CD4-positive, CD25-positive, alpha-beta regulatory T cell (primary cell): ENCODE measurements around the gene KIF1B. TPM values are rescaled to one million over a fixed set of nuclear protein-coding genes. Genes with fewer than 3 reads are reported as not detected.

ENCODE experiments used
- ATAC-seq, 2 donors: fragments of 150-1000 bp; cut with Tn5 transposase; one replicate each; pipeline ENCODE4 v1.10.0; 2021; ENCODE audit warnings: low read depth in 2 of 2, moderate number of reproducible peaks in 2 of 2, moderate library complexity in 1 of 2
- DNase-seq, 3 donors: peaks; one replicate each; pipeline versions ENCODE4 v3.0.0 to v3.0.0-alpha.2; 2012 to 2022; ENCODE audit warnings: mixed read lengths in 1 of 3
- H3K27ac ChIP-seq: one replicate; pipeline ENCODE4 v1.7.0; 2013; ENCODE audit warnings: mild to moderate bottlenecking, low read length; ENCODE audit not compliant: insufficient read depth, poor library complexity, severe bottlenecking
- H3K27me3 ChIP-seq: one replicate; pipeline ENCODE4 v1.7.0; 2013; ENCODE audit warnings: low read length; ENCODE audit not compliant: control insufficient read depth, insufficient read depth
- H3K36me3 ChIP-seq: one replicate; pipeline ENCODE4 v1.7.0; 2013; ENCODE audit warnings: mild to moderate bottlenecking, low read length, moderate library complexity; ENCODE audit not compliant: control insufficient read depth, insufficient read depth
- H3K4me1 ChIP-seq: 2 replicates; pipeline ENCODE4 v1.7.0; 2013; ENCODE audit warnings: mild to moderate bottlenecking, low read length; ENCODE audit not compliant: insufficient read depth, control insufficient read depth, poor library complexity, severe bottlenecking
- H3K4me3 ChIP-seq: one replicate; pipeline ENCODE4 v1.7.0; 2013; ENCODE audit warnings: low read depth, mild to moderate bottlenecking, low read length, moderate library complexity
- H3K9me3 ChIP-seq, 2 experiments: 1 replicate in 1 of 2; 2 replicates in 1 of 2; pipeline ENCODE4 v1.7.0; 2013; ENCODE audit warnings: low read length in 2 of 2, mild to moderate bottlenecking in 1 of 2, moderate library complexity in 1 of 2; ENCODE audit not compliant: control insufficient read depth in 2 of 2
- H3K27ac Mint-ChIP-seq, 3 donors: one replicate each; pipeline ENCODE4 v1.8.0; 2020 to 2022; ENCODE audit warnings: mild to moderate bottlenecking in 3 of 3, mixed read lengths in 3 of 3, moderate library complexity in 2 of 3
- H3K27me3 Mint-ChIP-seq: one replicate; pipeline ENCODE4 v1.8.0; 2022; ENCODE audit warnings: mild to moderate bottlenecking, mixed read lengths
- H3K36me3 Mint-ChIP-seq: one replicate; pipeline ENCODE4 v1.8.0; 2020; ENCODE audit warnings: mixed read lengths
- H3K4me1 Mint-ChIP-seq, 4 donors: one replicate each; pipeline ENCODE4 v1.8.0; 2020 to 2022; ENCODE audit warnings: mixed read lengths in 4 of 4, mild to moderate bottlenecking in 1 of 4
- H3K4me3 Mint-ChIP-seq, 4 donors: one replicate each; pipeline ENCODE4 v1.8.0; 2020 to 2022; ENCODE audit warnings: mild to moderate bottlenecking in 4 of 4, mixed read lengths in 4 of 4, moderate library complexity in 3 of 4
- H3K9me3 Mint-ChIP-seq, 7 donors: one replicate each; pipeline ENCODE4 v1.8.0; 2020 to 2022; ENCODE audit warnings: mixed read lengths in 7 of 7, mild to moderate bottlenecking in 3 of 7, moderate library complexity in 2 of 7
- polyA plus RNA-seq, 4 donors: library from polyadenylated mRNA; unstranded; fragments of 300-500 nt; fragmentation: Illumina TruSeq; gene quantifications; one replicate each; pipeline ENCODE4 v1.2.3, GENCODE V29; 2021
- total RNA-seq: library from RNA; stranded (reverse); gene quantifications from one replicate; pipeline ENCODE4 v1.2.3, GENCODE V29; 2022

Gene KIF1B
- total and polyA plus RNA-seq, 5 donors from 2014 or later = 0.79 to 26.6 (median 2.2) TPM

DNA sequence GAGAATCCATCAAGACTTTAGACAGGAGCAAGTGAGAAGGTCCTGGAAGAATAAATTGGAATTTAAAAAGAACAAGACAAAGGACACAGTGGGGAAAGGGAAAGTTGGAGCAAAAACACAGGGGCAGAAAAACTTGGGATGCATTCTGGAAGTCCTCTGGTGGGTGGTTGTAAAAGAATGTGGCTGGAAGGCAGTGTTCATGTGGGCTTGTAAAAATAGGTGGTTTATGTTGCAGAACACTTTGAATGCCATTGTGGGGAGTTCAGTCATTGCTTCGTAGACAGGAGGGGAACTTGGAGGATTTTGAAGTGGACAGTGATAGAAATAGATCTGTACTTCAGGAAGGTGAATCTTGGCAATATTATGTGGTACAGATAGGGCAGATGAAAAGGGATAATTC lies 15.2 kb downstream of the KIF1B start:
- Mint-ChIP-seq H3K9me3 (no peaks in the 10 kb centered on the region), H3K4me3 (no peak overlapping the region), H3K36me3 (no peaks in the 10 kb centered on the region), H3K27ac (no peak overlapping the region), H3K27me3 (no peaks in the 10 kb centered on the region), H3K4me1 (peaks cover 12 to 17% (median 16%) of the 10 kb centered on the region in 4 donors)
- no peak for DNase-seq
- H3K27ac ChIP-seq = no peak overlapping the region
- H3K9me3 ChIP-seq = no peaks in the 10 kb centered on the region
- no peaks in the 10 kb centered on the region for H3K36me3 ChIP-seq
- H3K4me1 ChIP-seq = no peaks in the 10 kb centered on the region
- ATAC-seq = no peak
- H3K4me3 ChIP-seq = no peak overlapping the region
- H3K27me3 ChIP-seq = no peaks in the 10 kb centered on the region

GRCh38 chr1:10228528-10228927 lies 18.2 kb downstream of the KIF1B start:
- DNase-seq (no peak), ATAC-seq (no peak)
- Mint-ChIP-seq H3K9me3 (no peaks in the 10 kb centered on the region), H3K27me3 (no peaks in the 10 kb centered on the region), H3K27ac (peak overlapping the region in 2 of 3 donors; percentile 0 to 1), H3K4me1 (peaks cover 9 to 13% (median 12%) of the 10 kb centered on the region in 4 donors), H3K4me3 (no peak overlapping the region), H3K36me3 (no peaks in the 10 kb centered on the region)
- Histone ChIP-seq H3K4me3 (no peak overlapping the region), H3K27ac (no peak overlapping the region), H3K9me3 (no peaks in the 10 kb centered on the region), H3K36me3 (no peaks in the 10 kb centered on the region), H3K27me3 (no peaks in the 10 kb centered on the region), H3K4me1 (no peaks in the 10 kb centered on the region)

DNA sequence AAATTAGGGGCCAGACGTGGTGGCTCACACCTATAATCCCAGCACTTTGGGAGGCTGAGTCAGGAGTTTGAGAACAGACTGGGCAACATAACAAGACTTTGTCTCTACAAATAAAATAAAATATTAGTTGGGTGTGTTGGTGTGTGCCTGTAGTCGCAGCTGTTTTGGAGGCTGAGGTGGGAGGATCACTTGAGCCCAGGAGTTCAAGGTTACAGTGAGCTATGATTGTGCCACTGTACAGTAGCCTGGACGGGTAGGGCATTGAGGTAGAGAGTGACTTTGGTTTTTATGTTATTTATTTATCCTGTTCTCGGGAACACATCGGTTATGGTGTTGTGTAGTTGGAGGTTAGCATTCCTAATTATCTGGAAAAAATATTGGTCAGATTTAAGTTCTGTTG lies 19.5 kb downstream of the KIF1B start:
- Mint-ChIP-seq H3K36me3 (no peaks in the 10 kb centered on the region), H3K27me3 (no peaks in the 10 kb centered on the region), H3K4me1 (peaks cover 9 to 13% (median 12%) of the 10 kb centered on the region in 4 donors), H3K9me3 (no peaks in the 10 kb centered on the region), H3K4me3 (no peak overlapping the region), H3K27ac (peak overlapping the region in 1 of 3 donors; percentile 60)
- no peak for DNase-seq
- Histone ChIP-seq H3K27ac (no peak overlapping the region), H3K9me3 (no peaks in the 10 kb centered on the region), H3K27me3 (no peaks in the 10 kb centered on the region), H3K4me3 (no peak overlapping the region), H3K36me3 (no peaks in the 10 kb centered on the region), H3K4me1 (no peaks in the 10 kb centered on the region)
- no peak for ATAC-seq

GRCh38 chr1:10232163-10232562 lies 21.8 kb downstream of the KIF1B start:
- Histone ChIP-seq H3K36me3 (no peaks in the 10 kb centered on the region), H3K27me3 (no peaks in the 10 kb centered on the region), H3K4me3 (no peak overlapping the region), H3K4me1 (peaks cover 2% of the 10 kb centered on the region), H3K27ac (no peak overlapping the region), H3K9me3 (no peaks in the 10 kb centered on the region)
- Mint-ChIP-seq H3K9me3 (no peaks in the 10 kb centered on the region), H3K4me1 (peaks cover 10 to 13% (median 11%) of the 10 kb centered on the region in 4 donors), H3K4me3 (no peak overlapping the region), H3K27me3 (no peaks in the 10 kb centered on the region), H3K36me3 (no peaks in the 10 kb centered on the region), H3K27ac (no peak overlapping the region)
- DNase-seq (no peak), ATAC-seq (no peak)

- Mint-ChIP-seq H3K27ac (peak overlapping the region in 1 of 3 donors; percentile 5), H3K9me3 (no peaks in the 10 kb centered on the region), H3K27me3 (no peaks in the 10 kb centered on the region), H3K36me3 (no peaks in the 10 kb centered on the region), H3K4me1 (peaks cover 10 to 13% (median 12%) of the 10 kb centered on the region in 4 donors), H3K4me3 (no peak overlapping the region)
- Histone ChIP-seq H3K36me3 (no peaks in the 10 kb centered on the region), H3K27me3 (no peaks in the 10 kb centered on the region), H3K27ac (no peak overlapping the region), H3K4me3 (no peak overlapping the region), H3K9me3 (no peaks in the 10 kb centered on the region), H3K4me1 (peaks cover 6% of the 10 kb centered on the region)
- ATAC-seq (no peak), DNase-seq (no peak)
Measured at GRCh38 chr1:10236405-10237156, 26.2 kb downstream of the KIF1B start.

- Histone ChIP-seq H3K27me3 (no peaks in the 10 kb centered on the region), H3K4me3 (no peak overlapping the region), H3K27ac (no peak overlapping the region), H3K36me3 (no peaks in the 10 kb centered on the region), H3K4me1 (peaks cover 6% of the 10 kb centered on the region), H3K9me3 (no peaks in the 10 kb centered on the region)
- no peak overlapping the region for H3K27ac Mint-ChIP-seq
- DNase-seq (no peak), ATAC-seq (no peak)
- no peak overlapping the region for H3K4me3 Mint-ChIP-seq
- H3K9me3 Mint-ChIP-seq = no peaks in the 10 kb centered on the region
- H3K36me3 Mint-ChIP-seq = no peaks in the 10 kb centered on the region
- no peaks in the 10 kb centered on the region for H3K27me3 Mint-ChIP-seq
- H3K4me1 Mint-ChIP-seq = peaks cover 11 to 14% (median 13%) of the 10 kb centered on the region in 4 donors
Measured at GRCh38 chr1:10237157-10237539, 26.8 kb downstream of the KIF1B start.

DNA sequence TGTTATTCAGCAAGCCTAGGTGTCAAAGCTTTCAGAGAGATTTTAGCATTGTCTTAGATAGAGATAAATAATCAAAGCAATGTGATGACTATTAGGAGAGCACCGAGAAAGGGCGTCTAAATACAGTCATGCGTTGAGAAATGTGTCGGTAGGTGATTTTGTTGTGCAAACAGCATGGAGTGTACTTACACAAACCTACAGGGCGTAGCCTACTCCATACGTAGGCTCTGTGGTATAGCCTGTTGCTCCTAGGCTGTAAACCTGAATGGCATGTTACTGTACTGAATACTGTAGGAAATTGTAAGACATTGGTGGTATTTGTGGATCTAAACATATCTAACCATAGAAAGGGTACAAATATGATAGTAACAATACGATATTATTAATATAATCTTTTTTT lies 31.8 kb downstream of the KIF1B start:
- Histone ChIP-seq H3K4me3 (no peak overlapping the region), H3K27ac (no peak overlapping the region), H3K36me3 (no peaks in the 10 kb centered on the region), H3K9me3 (no peaks in the 10 kb centered on the region), H3K27me3 (no peaks in the 10 kb centered on the region), H3K4me1 (peaks cover 4% of the 10 kb centered on the region)
- Mint-ChIP-seq H3K4me3 (no peak overlapping the region), H3K36me3 (peaks cover 5% of the 10 kb centered on the region), H3K4me1 (peaks cover 6 to 19% (median 11%) of the 10 kb centered on the region in 4 donors), H3K27ac (no peak overlapping the region), H3K9me3 (no peaks in the 10 kb centered on the region), H3K27me3 (no peaks in the 10 kb centered on the region)
- no peak for DNase-seq
- no peak for ATAC-seq

DNA sequence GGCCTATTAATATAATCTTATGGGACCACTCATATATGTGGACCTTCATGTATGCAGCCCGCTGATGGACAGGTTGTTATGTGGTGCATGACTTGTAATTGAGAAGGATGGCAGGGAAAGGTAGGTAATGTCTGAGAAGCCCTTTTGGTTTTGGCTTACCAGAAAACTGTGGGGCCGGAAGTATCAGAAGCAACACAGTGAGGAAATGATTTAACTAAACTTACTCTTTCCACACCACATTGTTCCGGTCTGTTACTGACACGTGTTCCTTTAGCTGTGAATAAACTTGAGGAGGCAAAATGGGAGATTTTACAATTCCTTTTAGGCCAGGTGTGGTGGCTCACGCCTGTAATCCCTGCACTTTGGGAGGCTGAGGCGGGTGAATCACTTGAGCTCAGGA lies 32.4 kb downstream of the KIF1B start:
- Mint-ChIP-seq H3K36me3 (peaks cover 7% of the 10 kb centered on the region), H3K27ac (no peak overlapping the region), H3K4me1 (peaks cover under 1 to 15% (median 7%) of the 10 kb centered on the region in 4 donors), H3K9me3 (no peaks in the 10 kb centered on the region), H3K27me3 (no peaks in the 10 kb centered on the region), H3K4me3 (no peak overlapping the region)
- no peaks in the 10 kb centered on the region for H3K36me3 ChIP-seq
- H3K27ac ChIP-seq = no peak overlapping the region
- H3K4me3 ChIP-seq = no peak overlapping the region
- H3K4me1 ChIP-seq = no peaks in the 10 kb centered on the region
- no peaks in the 10 kb centered on the region for H3K9me3 ChIP-seq
- DNase-seq = no peak
- ATAC-seq = no peak
- no peaks in the 10 kb centered on the region for H3K27me3 ChIP-seq
